GM19238 (cell line): Measurements from ENCODE around the gene FAM78A.

Source experiments
- DNase-seq: peaks from one replicate; pipeline ENCODE4 v3.0.0; 2011; ENCODE audit warnings: low spot score; ENCODE audit not compliant: insufficient read length

FAM78A gene

DNA sequence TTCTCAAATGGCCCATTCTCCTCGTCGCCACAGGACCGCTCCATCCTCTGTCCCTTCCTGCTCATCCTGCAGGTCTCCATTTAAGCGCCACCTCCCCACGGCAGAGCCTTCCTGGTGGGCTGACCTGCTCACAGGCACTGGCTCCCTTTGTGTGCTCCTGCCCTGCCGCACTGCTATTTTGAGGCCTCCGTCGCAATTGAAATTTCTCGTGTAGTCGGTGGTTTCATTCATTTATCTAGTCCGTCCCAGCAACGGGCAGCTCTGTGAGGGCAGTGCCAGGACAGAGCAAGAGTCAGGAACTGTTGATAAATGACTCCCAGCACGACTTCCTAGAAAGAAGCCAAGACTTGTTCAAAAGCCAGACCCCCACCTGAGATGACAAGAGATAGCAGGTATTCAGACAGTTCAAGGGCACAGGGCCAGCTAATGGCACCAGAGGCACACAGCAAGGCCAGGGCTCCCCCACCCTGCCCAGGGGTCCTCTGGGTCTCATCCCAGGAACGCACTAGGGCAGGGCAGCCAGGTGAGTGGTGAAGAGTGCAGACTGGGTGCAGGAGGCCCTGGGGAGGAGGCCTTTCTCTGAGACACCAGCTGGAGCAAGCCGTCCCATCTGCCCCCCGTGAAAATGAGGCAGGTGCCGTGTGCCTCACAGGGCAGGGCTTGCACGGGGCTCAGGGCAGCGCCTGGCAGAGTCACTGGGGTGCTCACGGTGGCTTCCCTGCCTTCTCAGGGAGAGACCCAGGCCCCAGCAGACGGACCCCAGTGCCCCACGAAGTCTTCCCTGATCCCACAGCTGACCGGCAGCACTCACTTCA is 36.9 kb downstream of the FAM78A start:
- no peak for DNase-seq

DNA sequence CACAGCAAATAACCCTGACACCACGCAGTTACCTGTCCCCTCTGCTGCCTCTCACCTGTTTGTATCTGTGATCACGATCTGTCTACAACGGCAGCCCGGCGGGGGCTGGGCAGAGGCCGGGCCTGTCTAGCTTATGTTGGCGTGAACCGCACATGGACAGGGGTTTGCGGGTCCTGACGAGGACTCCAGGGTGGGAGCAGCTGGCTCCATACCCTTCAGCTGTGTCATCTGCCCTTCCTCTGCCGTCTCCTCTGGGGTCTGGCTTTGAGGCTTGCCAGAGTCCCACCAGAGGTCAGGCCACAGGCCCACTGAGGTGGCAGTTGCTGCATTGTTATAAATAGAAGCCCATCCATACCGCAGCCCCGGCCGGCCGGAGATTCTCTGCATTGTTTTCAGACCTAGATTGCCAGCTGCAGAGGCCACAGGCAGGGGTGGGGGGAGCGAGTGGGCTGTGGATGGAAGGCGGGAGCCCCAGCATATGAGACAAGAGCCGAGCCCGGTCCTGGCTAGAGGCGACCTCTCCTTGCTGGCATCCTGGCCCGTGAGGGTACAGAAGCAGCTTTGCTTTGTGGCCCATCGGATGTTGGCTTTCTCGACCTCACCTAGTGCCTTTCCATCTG is 37.8 kb downstream of the FAM78A start:
- no peak for DNase-seq

DNA sequence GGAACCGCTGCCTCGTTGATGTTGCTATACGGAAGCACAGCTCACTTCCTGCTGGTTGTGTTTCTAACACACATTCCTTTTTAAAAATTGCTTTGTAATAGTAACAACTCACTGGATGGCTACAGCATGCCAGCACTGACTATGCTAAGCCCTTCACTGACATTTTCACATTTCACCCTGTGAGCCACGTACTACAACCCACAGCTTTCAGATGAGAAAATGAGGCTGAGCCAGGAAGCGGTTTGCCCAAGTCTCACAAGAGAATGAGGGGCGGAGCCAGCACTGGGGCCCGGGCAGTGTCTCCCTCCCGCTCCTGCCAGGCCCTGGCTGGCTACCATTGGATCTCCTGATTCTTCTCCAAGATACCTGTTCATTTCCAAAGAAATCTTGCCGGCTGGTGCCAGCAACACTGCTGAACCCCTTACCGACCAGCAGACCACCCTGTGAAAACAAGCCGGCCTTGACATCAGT is 38.3 kb downstream of the FAM78A start:
- peak; percentile 77 for DNase-seq

DNA sequence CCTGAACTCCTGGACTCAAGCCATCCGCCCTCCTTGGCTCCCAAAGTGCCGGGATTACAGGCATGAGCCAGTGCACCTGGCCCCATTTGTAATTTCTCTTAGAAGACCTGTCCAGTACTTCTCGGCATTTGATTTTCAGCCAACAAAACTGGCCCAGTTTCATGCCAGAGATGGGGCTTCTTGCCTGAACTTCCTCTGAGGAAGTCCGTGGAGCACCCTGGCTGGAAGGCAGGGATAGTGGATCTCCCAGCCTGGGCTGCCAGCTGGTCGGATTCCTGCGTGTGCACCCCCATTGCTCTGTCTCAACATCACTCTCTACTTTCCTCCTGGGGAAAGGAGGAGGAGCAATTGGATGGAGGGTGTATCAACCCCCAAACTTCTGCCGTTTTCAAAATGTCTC is 39.0 kb downstream of the FAM78A start:
- DNase-seq, result no peak

DNA sequence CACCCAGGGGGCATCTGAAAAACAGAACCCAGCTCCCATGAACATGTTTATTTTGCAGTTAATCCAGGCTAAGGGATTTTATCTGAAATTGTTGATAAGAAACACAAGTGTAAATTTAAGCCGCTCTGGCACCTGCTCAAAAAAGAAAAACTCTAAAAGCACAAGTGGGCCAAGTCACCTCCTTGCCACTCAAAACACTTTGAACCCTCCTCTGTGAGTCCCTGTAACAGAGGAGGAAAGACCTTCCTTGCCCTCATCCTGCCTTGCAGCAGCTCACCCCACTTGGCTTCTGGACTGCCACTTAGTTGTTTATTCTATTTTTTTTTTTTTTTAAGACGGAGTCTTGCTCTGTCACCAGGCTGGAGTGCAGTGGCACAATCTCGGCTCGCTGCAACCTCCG is 39.5 kb downstream of the FAM78A start:
- no peak for DNase-seq

DNA sequence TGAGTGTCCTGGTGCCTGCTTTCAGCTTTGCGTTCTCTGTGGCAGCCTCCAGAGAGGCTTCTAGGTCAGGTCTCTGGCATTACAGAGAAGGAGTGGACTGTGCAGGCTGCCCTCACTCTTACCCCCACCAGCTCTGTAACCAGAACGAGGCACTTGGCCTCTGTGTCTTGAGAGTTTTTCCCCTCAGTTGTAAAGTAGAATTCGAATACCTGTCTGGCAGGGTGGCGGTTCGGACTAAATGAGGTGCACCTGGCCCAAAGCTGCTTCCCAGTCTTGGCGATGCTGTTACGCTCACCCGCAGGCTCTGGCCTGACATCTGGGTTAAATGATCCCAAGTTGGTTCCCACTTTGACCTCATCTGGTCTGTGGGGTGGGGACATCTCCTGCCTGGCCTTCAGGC is 40.1 kb downstream of the FAM78A start:
- DNase-seq, result no peak

DNA sequence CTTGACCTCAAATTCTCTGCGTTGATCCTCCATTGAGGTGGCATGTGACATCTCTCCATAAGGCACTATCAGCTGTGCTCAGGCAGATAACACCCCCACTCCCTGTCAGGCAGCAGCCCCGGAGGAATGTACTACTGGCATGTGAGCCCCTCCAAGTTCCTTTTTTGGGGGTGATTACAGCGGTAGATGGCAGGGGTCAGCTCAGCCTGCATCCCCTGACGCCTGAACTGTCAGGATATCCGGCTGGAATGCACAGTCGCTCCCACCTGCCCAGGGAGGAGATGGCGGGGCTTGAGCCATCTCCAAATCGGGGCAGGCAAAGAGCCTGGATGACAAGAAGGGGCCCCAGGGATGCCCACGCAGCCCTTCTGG is 40.8 kb downstream of the FAM78A start:
- no peak for DNase-seq

DNA sequence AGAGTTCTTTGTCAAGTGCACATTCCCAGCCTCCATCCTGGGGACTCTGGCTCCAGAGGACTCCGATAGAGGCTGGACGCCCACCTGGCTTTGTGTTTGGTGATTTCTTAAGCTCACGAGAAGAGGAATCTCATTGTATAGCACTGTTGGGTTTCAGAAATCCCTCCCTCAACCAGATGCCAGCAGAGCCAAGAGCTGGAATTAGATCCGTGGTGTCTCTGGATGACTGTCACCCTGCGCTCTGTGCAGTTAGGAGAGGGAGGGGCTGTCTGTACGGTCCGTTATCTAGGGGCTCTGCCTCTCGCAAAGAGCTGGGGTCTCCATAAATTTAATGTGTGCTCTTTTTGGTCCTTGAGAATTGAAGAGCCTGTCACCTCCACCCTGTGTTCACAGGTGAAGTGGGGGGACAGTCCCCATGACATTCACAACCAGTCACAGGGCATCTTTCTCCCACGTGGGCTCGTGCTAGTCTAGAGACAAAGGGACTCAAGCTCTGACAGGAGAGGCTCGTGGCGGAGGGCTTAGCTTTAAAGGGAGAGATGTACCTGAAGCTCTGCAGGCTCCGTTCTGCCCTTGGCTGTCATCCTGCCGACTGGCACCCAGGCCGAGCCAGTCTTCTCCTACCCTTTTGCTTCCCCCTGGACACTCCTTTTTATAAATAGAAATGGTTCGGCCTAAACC is 41.4 kb downstream of the FAM78A start:
- DNase-seq, result no peak

DNA sequence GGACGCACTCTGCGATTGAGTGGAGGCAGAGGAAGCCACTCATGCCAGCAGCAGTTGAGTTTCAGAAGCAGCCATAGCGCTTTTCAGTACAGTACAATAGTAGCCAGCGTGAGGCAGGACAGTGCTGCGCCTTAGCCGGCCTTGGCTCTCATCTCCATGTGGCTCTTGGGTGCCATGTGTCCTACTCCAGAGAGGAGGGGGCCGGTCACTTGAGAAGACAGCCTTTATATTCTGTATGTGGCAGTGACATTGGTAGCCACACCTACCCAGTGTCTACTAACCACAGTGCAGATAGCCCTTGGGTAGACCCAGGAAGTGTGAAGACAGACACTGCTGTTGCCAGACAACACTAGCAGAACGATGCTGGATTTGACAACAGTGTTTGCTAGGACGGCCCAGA is 42.3 kb downstream of the FAM78A start:
- no peak for DNase-seq

DNA sequence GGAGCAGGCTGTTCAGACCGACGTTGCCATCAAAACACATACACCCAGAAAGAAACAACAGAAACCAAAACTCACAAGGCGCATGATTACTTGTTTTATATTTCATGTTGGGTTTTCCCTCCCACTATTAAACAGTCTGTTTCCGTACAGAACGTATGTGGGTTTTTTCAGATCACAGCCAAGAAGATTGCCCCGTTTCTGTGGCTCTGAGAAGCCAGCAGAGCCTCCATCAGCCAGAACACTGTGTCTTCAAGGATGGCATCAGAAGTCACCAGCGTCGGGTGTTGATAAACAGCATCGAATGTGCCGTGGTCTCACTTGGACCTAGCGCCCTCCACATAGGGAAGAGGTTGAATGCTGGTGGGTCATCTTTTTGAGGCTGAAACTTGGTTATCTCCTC is 42.8 kb downstream of the FAM78A start:
- no peak for DNase-seq

DNA sequence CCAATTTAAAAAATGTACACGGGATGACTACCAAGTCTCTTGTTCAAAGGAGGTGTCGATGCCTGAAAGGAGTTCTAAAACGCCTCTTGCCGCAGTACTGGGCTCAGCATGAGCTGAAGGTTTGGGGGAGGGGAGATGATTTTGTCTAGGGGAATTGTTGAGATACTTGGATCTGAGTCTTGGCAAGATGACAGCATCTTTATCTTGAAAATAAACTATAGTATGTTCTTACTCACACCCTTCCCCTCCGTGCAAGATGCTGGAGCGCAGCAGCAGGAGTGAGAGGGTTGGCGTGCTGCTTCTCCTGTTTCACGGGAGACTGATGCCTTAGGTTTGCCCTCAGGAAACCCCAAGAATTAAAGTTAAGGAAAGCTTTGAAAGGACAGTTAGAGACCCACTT is 47.3 kb downstream of the FAM78A start:
- no peak for DNase-seq

DNA sequence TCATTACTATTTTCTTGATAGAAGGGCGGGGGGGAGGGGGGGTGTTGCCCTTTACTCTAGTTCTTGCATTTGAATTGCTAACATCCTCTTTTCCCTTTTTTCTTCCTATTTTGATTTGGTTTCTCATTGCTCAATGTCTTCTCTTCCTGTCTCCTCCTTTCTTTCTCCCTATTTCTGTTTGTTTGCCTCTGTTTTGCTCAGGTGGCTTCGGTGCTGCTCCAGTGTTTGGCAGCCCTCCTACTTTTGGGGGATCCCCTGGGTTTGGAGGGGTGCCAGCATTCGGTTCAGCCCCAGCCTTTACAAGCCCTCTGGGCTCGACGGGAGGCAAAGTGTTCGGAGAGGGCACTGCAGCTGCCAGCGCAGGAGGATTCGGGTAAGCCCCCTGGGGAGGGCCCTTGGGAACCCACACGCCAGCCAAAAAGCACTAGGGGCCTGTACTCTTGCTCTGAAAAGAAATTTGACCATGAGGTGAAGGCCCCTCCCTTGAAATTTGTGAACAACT is 48.3 kb downstream of the FAM78A start:
- DNase-seq, result no peak

DNA sequence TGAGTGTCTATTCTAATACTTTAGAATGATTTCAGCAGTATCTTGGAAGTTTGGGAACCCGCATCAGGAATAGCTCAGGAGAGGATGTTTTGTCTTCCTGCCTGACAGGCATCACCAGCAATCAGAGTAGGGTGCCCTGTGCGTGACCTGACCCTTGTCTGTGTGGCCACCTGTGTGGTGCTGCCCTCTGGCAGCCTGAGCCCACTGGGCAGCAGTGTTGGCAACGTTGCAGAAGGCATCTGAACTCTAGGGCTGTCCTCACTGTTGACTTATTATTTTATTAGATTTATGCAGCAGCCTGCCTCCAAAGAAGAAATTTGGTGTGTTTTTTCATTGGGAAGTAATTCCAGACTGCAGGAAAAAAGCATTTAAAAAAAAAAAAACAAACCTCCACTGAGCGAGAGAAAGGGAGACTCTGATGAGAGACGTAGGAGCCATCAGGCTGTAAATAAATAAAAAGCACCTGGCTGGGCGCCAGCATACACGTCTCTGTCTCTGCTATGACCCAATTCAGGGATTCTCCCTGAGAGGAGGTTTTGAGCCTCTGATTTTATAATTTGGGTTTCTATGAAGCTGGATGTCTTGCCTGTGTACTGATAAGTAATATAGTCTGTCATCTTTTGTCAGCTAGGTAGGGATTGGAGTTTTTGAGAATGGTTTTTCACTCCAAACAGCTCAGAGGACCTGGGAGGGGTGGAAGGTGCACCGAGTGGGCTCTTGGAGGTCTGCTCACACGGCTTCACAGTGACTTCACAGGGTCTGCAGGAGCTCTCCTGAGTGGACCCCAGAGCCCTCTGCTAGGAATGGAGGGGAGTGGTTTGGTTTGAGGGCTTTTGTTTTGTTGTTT is 49.0 kb downstream of the FAM78A start:
- no peak for DNase-seq

DNA sequence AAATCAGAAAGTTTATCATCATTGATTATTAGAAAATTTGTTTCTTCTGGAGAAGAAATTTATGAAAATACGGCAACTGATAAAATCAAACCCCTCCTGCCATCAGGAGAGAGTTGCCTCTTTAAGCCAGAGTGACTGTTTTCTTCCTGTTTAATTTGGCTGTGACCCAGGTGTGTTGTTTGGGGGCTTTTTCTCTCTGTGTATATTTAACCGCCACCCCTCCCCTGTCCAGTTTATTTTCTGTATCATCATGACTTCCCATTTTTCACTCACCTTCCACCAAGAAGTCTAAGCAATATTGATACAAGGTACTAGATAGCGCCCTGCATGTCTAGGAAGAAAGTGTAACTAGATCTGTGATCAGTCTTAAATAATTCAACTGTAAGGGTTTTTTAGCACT is 50.1 kb downstream of the FAM78A start:
- DNase-seq, result no peak

DNA sequence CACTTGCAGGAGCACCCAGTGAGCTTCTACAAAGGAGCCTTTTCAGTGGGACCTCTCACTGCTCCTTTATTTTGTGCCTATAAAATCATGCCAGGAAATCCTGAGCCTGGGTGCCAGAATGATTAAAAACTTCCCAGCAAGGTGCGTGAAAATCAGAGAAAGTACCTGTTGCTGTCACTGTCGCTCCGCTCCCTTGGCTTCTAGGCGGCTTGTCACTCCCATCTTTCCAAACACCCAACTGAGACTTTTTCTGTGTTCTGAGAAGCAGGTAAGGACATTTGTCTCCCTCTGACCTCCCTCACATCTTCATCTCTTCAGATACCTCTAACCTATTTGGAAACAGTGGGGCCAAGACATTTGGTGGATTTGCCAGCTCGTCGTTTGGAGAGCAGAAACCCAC is 53.9 kb downstream of the FAM78A start:
- no peak for DNase-seq

DNA sequence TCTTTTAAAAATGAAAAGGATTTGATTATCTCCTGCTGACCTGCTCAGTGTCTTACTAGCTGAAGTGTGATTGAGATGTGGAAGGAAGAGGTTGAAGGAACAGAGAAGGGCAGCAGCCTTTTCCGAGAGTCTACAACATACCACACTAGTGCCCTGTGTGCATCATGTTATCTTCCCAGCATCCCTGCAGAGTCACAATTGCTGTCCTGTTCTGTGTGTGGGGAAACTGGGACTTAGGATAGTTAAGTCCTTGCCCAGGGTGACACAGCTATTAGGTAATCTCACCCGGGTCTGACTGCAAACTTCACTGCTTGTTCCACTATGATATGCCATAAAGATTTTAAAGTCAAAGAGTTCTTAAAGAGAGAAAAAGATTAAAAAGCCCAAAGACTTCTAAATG is 55.8 kb downstream of the FAM78A start:
- DNase-seq, result no peak

DNA sequence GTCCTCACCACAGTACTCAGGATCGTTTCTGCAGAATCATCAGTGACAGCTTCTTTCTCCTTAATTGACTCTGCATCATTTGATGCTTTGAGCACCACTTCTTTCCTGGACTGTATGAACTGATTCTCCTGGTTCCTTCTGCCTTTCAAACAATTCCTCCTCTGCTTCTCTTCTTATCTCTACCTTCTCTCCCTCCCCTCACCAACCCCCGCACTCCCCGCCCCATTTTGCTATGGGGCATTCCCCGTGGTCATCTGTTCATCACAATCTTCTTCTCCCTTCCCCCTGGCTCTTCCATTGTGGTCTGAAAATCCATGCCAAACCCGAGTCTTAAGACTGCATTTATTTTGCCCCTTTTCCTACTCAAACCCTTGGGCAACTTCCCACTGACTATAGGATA is 57.9 kb downstream of the FAM78A start:
- DNase-seq, result no peak

DNA sequence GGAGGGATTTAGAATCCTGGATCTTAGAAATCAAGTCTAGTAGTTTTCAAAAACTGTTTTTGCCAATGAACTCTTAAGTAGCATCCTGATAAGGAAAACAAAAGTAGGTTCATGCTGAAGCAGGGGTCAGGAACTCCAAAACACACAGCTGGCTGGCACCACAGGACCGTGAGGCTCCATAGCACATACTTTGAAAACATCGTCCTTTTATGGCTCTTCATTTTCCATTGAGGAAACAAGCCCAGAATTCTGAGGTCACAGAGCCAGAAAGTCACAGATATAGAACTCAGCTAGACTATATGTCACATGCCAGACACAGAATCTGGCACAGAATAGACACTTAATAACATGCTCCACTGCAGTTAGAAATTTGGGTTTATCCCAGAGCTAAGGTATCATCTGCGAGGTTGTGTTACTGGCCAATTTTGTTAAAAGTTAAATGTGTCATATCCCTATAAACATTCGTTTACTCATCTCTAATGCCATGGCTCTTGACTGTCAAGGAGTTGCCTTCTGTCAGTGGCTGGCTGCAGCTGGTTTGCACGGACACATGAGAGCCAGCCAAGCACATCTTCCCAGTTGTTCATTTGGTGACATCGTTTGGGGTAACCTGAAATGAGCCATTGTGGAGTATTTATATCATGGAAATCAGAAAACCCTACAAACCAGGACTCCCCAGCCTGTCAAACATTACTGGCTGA is 58.8 kb downstream of the FAM78A start:
- no peak for DNase-seq

DNA sequence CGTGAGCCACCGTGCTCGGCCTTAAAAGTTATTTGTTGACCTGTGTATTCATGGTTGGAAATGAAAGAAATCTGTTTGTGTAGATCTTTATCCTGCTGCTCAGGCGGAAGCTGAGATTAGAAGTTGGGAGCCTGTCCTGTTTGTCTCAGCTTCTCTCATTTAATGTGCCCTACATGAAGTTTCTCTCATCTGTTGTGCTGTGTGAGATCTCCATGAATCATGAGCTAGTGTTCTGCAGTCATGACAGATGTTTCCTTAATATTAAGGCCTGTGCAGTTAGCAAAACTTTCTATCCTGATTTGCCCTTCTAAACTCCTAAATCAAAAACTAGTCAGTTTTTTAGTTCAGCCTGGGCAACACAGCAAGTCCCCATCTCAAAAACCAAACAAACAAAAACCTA is 59.5 kb downstream of the FAM78A start:
- no peak for DNase-seq

DNA sequence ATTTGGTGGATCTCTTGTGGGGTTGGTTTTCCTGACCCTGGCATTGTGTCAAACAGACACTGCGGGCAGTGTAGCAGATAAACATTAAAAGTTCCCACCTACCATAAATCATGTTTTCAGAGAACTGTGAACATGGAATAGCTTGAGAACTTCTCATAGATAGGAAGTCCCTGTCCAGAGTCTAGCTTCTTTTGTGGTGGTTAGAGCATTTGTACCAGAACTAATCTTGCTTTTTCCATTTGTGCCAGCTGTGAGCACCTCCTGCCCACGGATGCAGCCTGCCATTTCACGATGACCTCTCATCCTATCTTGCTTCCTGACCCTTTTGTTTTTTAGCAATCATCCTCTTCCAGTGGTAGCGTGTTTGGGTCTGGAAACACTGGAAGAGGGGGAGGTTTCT is 61.4 kb downstream of the FAM78A start:
- DNase-seq, result no peak

DNA sequence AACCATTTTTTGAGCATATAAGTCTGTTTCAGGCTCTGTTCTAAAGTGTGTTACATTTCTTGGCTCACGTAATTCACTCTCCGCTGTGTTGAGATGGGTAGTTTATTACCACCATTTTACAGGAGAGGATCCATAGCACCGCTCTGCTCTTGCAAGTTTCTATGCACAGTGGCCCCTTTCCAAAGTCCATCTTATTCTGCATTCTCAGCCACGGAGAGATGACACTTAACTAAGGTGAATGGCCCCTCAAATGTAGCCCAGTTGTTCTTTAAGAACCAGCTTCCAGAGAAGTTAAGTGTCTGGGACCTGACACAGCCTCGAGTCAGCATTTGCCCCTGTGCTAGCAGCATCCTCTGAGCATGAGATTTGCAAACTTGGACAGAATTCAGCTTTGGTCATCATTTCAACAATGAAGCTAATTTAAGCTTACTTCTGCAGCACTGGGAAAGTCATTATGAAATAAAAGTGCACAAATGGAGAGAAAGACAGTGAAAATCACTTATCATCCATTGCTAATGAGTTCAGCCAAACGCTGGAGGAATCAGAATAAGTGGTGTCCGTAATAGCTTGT is 61.9 kb downstream of the FAM78A start:
- no peak for DNase-seq
